Measurements from ENCODE around the gene GRIP2. TPM values are rescaled to one million over a fixed set of nuclear protein-coding genes. Genes with fewer than 3 reads are reported as not detected.

Gene GRIP2
- total and polyA plus RNA-seq, 2 donors (not counting 3 experiments of a cell fraction or from before 2014, with no cell fraction given) = not detected

DNA sequence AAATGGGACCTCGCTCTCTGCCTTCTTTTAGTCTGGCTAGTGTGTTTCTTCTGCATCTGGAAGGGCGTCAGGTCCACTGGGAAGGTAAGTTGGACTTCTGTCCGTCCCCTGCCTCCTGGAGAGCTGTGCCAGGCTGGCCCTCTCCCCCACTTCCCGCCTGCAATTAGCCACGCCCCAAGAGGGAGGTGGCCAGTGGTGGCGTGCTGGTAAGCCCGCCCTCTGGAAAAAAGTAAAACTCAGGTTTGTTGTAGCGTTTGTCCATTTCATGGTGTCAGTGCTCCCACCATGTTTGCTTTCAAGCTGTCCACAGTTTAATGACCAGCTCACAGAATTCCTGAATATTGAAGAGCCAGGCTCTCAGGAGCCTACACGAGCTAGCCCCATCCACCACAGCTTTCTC is 82.1 kb downstream of the GRIP2 start:
- no peaks in the 10 kb centered on the region for H3K27me3 ChIP-seq (ENCODE audit: control insufficient read depth in 2 of 2, insufficient read depth in 2 of 2, low read length in 2 of 2)
- POLR2A ChIA-PET = interaction anchor here (1.6 kb wide), 1 partner anchor 279 kb away, joined by 3 read pairs; the partner anchor contains the start of gene LSM3
- no peaks in the 10 kb centered on the region for H3K9me3 ChIP-seq (replicated peaks; ENCODE audit: control insufficient read depth, insufficient read depth, low read length)
- H3K4me3 ChIP-seq (replicated peaks in 1 of 3; ENCODE audit: insufficient read depth in 1 of 3, low read depth in 1 of 3, low read length in 3 of 3) = no peak overlapping the region
- CTCF ChIA-PET = interaction anchor here (1.2 to 2.3 kb wide), 8 partner anchors 9 to 255 kb away, joined by 4 to 11 read pairs (median 4); partner anchors contain the start of gene SLC6A6
- peaks cover 48% of the 10 kb centered on the region for H3K4me1 ChIP-seq (ENCODE audit: control insufficient read depth, extremely low read depth, insufficient read depth, low read length)
- no peak overlapping the region for H3K9ac ChIP-seq (replicated peaks; ENCODE audit: extremely low read depth, insufficient read depth, low read length)
- DNase-seq (ENCODE audit: low read depth, low spot score) (no peak), FAIRE-seq (peak; percentile 33)
- H2AFZ ChIP-seq (ENCODE audit: low read depth, low read length) = no peak overlapping the region
- BruUV-seq (replicated peaks) = no TSS peak
- intact Hi-C loops (cut with micrococcal nuclease) = no loop called here
- H3K9me1 ChIP-seq (replicated peaks; ENCODE audit: control insufficient read depth, extremely low read depth, insufficient read depth, low read length) = no peaks in the 10 kb centered on the region
- dilution Hi-C loops (cut with MboI; ENCODE audit: extremely low pct_ligation_motif_present, low sequenced_read_pairs) = no loop called here
- H3K36me3 ChIP-seq (ENCODE audit: control insufficient read depth in 2 of 2, extremely low read depth in 1 of 2, insufficient read depth in 2 of 2, low read length in 2 of 2) = no peaks in the 10 kb centered on the region
- no peaks in the 10 kb centered on the region for H3K79me2 ChIP-seq (ENCODE audit: control insufficient read depth, insufficient read depth, low read length)
- no peak overlapping the region for H3K4me2 ChIP-seq (ENCODE audit: insufficient read depth, low read length)
- TF ChIP-seq EZH2 (IDR thresholded peaks at IDR 0.05; ENCODE audit: borderline replicate concordance, low read depth, low read length, severe bottlenecking) (no peak), FOS (IDR thresholded peaks at IDR 0.05; ENCODE audit: borderline replicate concordance, insufficient read depth, low read length) (no peak)
- no peak overlapping the region for H3K27ac ChIP-seq (ENCODE audit: insufficient read depth, low read depth, low read length)
- H4K20me1 ChIP-seq (replicated peaks; ENCODE audit: control insufficient read depth, extremely low read depth, insufficient read depth, low read length) = no peaks in the 10 kb centered on the region

DNA sequence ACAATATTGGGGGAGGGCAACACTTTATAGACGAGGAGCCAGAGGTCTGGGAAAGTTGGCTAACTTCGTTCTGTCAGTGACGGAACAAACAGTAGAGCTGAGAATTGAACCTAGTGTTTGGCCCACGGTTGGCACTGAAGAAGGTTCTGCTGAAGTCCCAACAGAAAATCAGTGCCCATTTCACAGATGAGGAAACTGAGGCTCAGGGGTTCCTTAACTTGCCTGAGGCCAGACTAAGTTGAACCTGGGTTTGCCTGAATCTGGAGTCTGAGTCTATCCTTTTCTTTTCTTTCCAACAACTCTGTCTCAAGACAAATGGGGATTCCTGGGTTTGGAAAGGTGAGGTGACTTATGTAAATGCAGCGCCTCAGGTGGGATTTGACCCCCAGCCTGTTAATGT is 82.7 kb downstream of the GRIP2 start:
- dilution Hi-C loops (cut with MboI; ENCODE audit: extremely low pct_ligation_motif_present, low sequenced_read_pairs) = no loop called here
- CTCF ChIA-PET = interaction anchor here (0.8 to 2.3 kb wide), 5 partner anchors 10 to 254 kb away, joined by 3 to 11 read pairs (median 5); no protein-coding TSS in a partner anchor
- FAIRE-seq = no peak

More for the DNA sequence above, 82.7 kb downstream of the GRIP2 start:
- no peaks in the 10 kb centered on the region for H3K27me3 ChIP-seq (ENCODE audit: control insufficient read depth in 2 of 2, insufficient read depth in 2 of 2, low read length in 2 of 2)
- H3K9me3 ChIP-seq (replicated peaks; ENCODE audit: control insufficient read depth, insufficient read depth, low read length) = no peaks in the 10 kb centered on the region
- no TSS peak for BruUV-seq (replicated peaks)
- no peak overlapping the region for H3K4me2 ChIP-seq (ENCODE audit: insufficient read depth, low read length)
- H2AFZ ChIP-seq (ENCODE audit: low read depth, low read length) = no peak overlapping the region
- H3K4me3 ChIP-seq (replicated peaks in 1 of 3; ENCODE audit: insufficient read depth in 1 of 3, low read depth in 1 of 3, low read length in 3 of 3) = no peak overlapping the region
- no peaks in the 10 kb centered on the region for H3K36me3 ChIP-seq (ENCODE audit: control insufficient read depth in 2 of 2, extremely low read depth in 1 of 2, insufficient read depth in 2 of 2, low read length in 2 of 2)
- no peak overlapping the region for H3K9ac ChIP-seq (replicated peaks; ENCODE audit: extremely low read depth, insufficient read depth, low read length)
- H3K4me1 ChIP-seq (ENCODE audit: control insufficient read depth, extremely low read depth, insufficient read depth, low read length) = peaks cover 51% of the 10 kb centered on the region
- no peaks in the 10 kb centered on the region for H3K79me2 ChIP-seq (ENCODE audit: control insufficient read depth, insufficient read depth, low read length)
- no peaks in the 10 kb centered on the region for H3K9me1 ChIP-seq (replicated peaks; ENCODE audit: control insufficient read depth, extremely low read depth, insufficient read depth, low read length)
- DNase-seq (ENCODE audit: low read depth, low spot score) = no peak
- POLR2A ChIA-PET = no interaction called here
- TF ChIP-seq FOS (IDR thresholded peaks at IDR 0.05; ENCODE audit: borderline replicate concordance, insufficient read depth, low read length) = no peak
- TF ChIP-seq GATA2 (IDR thresholded peaks at IDR 0.05; ENCODE audit: insufficient read depth, insufficient read length, low read depth, low read length) = no peak
- TF ChIP-seq EZH2 (IDR thresholded peaks at IDR 0.05; ENCODE audit: borderline replicate concordance, low read depth, low read length, severe bottlenecking) = no peak
- TF ChIP-seq, protein P1, sequence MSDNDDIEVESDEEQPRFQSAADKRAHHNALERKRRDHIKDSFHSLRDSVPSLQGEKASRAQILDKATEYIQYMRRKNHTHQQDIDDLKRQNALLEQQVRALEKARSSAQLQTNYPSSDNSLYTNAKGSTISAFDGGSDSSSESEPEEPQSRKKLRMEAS (IDR thresholded peaks at IDR 0.05; ENCODE audit: insufficient read depth, insufficient read length) = no peak
- no peak for TF ChIP-seq POLR2A (IDR thresholded peaks at IDR 0.05; ENCODE audit: low read depth, low read length)
- TF ChIP-seq, protein P2, sequence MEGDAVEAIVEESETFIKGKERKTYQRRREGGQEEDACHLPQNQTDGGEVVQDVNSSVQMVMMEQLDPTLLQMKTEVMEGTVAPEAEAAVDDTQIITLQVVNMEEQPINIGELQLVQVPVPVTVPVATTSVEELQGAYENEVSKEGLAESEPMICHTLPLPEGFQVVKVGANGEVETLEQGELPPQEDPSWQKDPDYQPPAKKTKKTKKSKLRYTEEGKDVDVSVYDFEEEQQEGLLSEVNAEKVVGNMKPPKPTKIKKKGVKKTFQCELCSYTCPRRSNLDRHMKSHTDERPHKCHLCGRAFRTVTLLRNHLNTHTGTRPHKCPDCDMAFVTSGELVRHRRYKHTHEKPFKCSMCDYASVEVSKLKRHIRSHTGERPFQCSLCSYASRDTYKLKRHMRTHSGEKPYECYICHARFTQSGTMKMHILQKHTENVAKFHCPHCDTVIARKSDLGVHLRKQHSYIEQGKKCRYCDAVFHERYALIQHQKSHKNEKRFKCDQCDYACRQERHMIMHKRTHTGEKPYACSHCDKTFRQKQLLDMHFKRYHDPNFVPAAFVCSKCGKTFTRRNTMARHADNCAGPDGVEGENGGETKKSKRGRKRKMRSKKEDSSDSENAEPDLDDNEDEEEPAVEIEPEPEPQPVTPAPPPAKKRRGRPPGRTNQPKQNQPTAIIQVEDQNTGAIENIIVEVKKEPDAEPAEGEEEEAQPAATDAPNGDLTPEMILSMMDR (IDR thresholded peaks at IDR 0.05; ENCODE audit: extremely low read depth in 1 of 2, insufficient read depth in 1 of 2, low read depth in 1 of 2, low read length in 2 of 2) = no peak
- TF ChIP-seq MYC (IDR thresholded peaks at IDR 0.05; ENCODE audit: low read depth, low read length) = no peak
- TF ChIP-seq JUN (IDR thresholded peaks at IDR 0.05; ENCODE audit: borderline replicate concordance, insufficient read depth, insufficient read length, low read depth) = no peak
- TF ChIP-seq POLR2AphosphoS5 (IDR thresholded peaks at IDR 0.05; ENCODE audit: insufficient read depth, low read depth, low read length) = no peak
- H4K20me1 ChIP-seq (replicated peaks; ENCODE audit: control insufficient read depth, extremely low read depth, insufficient read depth, low read length) = no peaks in the 10 kb centered on the region
- H3K27ac ChIP-seq (ENCODE audit: insufficient read depth, low read depth, low read length) = no peak overlapping the region
- intact Hi-C loops (cut with micrococcal nuclease) = no loop called here

Measured in endothelial cell of umbilical vein (primary cell).